Esophagus squamous epithelium (tissue), 4 donors: Measurements from ENCODE around the gene TNFRSF14.

Experiments used
- CTCF ChIP-seq, 6 experiments: fragments of 450-650 bp in 4 of 6; fragments of 200-600 bp in 2 of 6; sonication (generic) in 2 of 6; IDR thresholded peaks; one replicate each; pipeline ENCODE4 v1.5.1; 2016 to 2019; ENCODE audit warnings: antibody characterized with exemption in 6 of 6, mild to moderate bottlenecking in 4 of 6, moderate library complexity in 4 of 6
- POLR2A ChIP-seq, 4 donors: fragments of 450-650 bp; IDR thresholded peaks; one replicate each; pipeline ENCODE4 v1.6.1; 2017; ENCODE audit warnings: antibody characterized with exemption in 4 of 4, mild to moderate bottlenecking in 4 of 4, moderate library complexity in 3 of 4

GRCh38 chr1:2519029-2519685, 37.0 kb upstream of the TNFRSF14 start:
- TF ChIP-seq CTCF (IDR thresholded peaks at IDR 0.05) (no peak), POLR2A (IDR thresholded peaks at IDR 0.05) (no peak)
